Fibroblast of the aortic adventitia (primary cell): ENCODE data around the gene TSPAN11. TPM values are rescaled to one million over a fixed set of nuclear protein-coding genes. Genes with fewer than 3 reads are reported as not detected.

Experiments used
- DNase-seq: peaks from one replicate; pipeline ENCODE4 v3.0.0-alpha.2; 2010; ENCODE audit warnings: low read depth
- H3K4me3 ChIP-seq: 2 replicates; pipeline ENCODE4 v1.5.1; 2011; ENCODE audit warnings: low read depth, mild to moderate bottlenecking, control low read depth, low read length, moderate library complexity
- CTCF ChIP-seq: IDR thresholded peaks from 2 replicates; pipeline ENCODE4 v1.5.1; 2011; ENCODE audit warnings: mild to moderate bottlenecking, low read length, control low read depth, inconsistent platforms; ENCODE audit not compliant: insufficient read depth
- total RNA-seq: library from RNA; depleted of rRNA; stranded (reverse); fragments of >200 nt; gene quantifications from 2 replicates; pipeline ENCODE4 v1.2.3, GENCODE V29; 2012; ENCODE audit warnings: low replicate concordance

TSPAN11 gene
- total RNA-seq, 1 donor = 0.36 TPM

- no peak overlapping the region for H3K4me3 ChIP-seq
- no peak for DNase-seq
- no peak for TF ChIP-seq CTCF
Observed at GRCh38 chr12:30974746-30975500, 48.4 kb downstream of the TSPAN11 start.

GRCh38 chr12:30975581-30975980 lies 49.0 kb downstream of the TSPAN11 start:
- H3K4me3 ChIP-seq = no peak overlapping the region
- TF ChIP-seq CTCF = no peak
- DNase-seq = no peak

GRCh38 chr12:30976206-30976605 lies 49.7 kb downstream of the TSPAN11 start:
- no peak overlapping the region for H3K4me3 ChIP-seq
- DNase-seq = no peak
- TF ChIP-seq CTCF = no peak

- TF ChIP-seq CTCF = no peak
- DNase-seq = no peak
- no peak overlapping the region for H3K4me3 ChIP-seq
Observed at GRCh38 chr12:30977124-30977523, 50.6 kb downstream of the TSPAN11 start.

GRCh38 chr12:30977537-30978349 lies 51.2 kb downstream of the TSPAN11 start:
- no peak for TF ChIP-seq CTCF
- no peak for DNase-seq
- H3K4me3 ChIP-seq = no peak overlapping the region

- no peak for TF ChIP-seq CTCF
- no peak for DNase-seq
Observed at GRCh38 chr12:30978639-30979038, 52.1 kb downstream of the TSPAN11 start.

More at GRCh38 chr12:30978639-30979038, 52.1 kb downstream of the TSPAN11 start:
- H3K4me3 ChIP-seq = no peak overlapping the region
